Measurements from ENCODE around the gene MDM1.

MDM1 gene

GRCh38 chr12:68270358-68270757, 61.8 kb downstream of the MDM1 start:
- TF ChIP-seq CTCF (conservative IDR thresholded peaks at IDR 0.05): no peak

GRCh38 chr12:68269779-68270178, 62.4 kb downstream of the MDM1 start:
- no peak for TF ChIP-seq CTCF (conservative IDR thresholded peaks at IDR 0.05)
- no peak overlapping the region for H3K27ac ChIP-seq

More at GRCh38 chr12:68270358-68270757, 61.8 kb downstream of the MDM1 start:
- H3K27ac ChIP-seq: no peak overlapping the region

- TF ChIP-seq CTCF (conservative IDR thresholded peaks at IDR 0.05): no peak
- H3K27ac ChIP-seq: no peak overlapping the region
These were observed 63.2 kb downstream of the MDM1 start for GRCh38 chr12:68268967-68269366.

GRCh38 chr12:68267892-68268396, 64.2 kb downstream of the MDM1 start:
- no peak overlapping the region for H3K27ac ChIP-seq

GRCh38 chr12:68264857-68265256, 67.3 kb downstream of the MDM1 start:
- no peak overlapping the region for H3K27ac ChIP-seq
- no peak for TF ChIP-seq CTCF (conservative IDR thresholded peaks at IDR 0.05)

More at GRCh38 chr12:68267892-68268396, 64.2 kb downstream of the MDM1 start:
- no peak for TF ChIP-seq CTCF (conservative IDR thresholded peaks at IDR 0.05)

GRCh38 chr12:68264158-68264855, 67.9 kb downstream of the MDM1 start:
- H3K27ac ChIP-seq: no peak overlapping the region
- TF ChIP-seq CTCF (conservative IDR thresholded peaks at IDR 0.05): no peak

GRCh38 chr12:68263366-68263765, 68.8 kb downstream of the MDM1 start:
- H3K27ac ChIP-seq: no peak overlapping the region
- no peak for TF ChIP-seq CTCF (conservative IDR thresholded peaks at IDR 0.05)
